Spleen (tissue), 7 donors: ENCODE measurements around the gene LRRC53.

Experiments
- POLR2A ChIP-seq, 3 donors: fragments of 450-650 bp; IDR thresholded peaks; one replicate each; pipeline ENCODE4 v1.5.1; 2017; ENCODE audit warnings: antibody characterized with exemption in 3 of 3, mild to moderate bottlenecking in 1 of 3
- POLR2AphosphoS5 ChIP-seq, 3 donors: sonication (generic); formaldehyde crosslinking; IDR thresholded peaks; one replicate each; pipeline ENCODE4 v1.5.1; 2017; ENCODE audit warnings: antibody characterized with exemption in 3 of 3
- TF ChIP-seq, protein P1 (sequence below), 11 experiments: fragments of 200-600 bp in 7 of 11; fragments of 450-650 bp in 4 of 11; sonication (generic) in 4 of 11; IDR thresholded peaks in 8 of 11; conservative IDR thresholded peaks in 3 of 11; 1 replicate in 7 of 11; 2 replicates in 4 of 11; pipeline versions ENCODE4 v1.4.0 to v1.8.0; 2016 to 2021; ENCODE audit warnings: antibody characterized with exemption in 11 of 11, inconsistent platforms in 4 of 11, mild to moderate bottlenecking in 1 of 11
- donor health status: DM: no; HTN: no; CAD: no; lungs with moderate emphysema.
- donor health status: DM: no; HTN: no; CAD: no.
- donor health status: DM: no; HTN: no; CAD: no.

DNA sequence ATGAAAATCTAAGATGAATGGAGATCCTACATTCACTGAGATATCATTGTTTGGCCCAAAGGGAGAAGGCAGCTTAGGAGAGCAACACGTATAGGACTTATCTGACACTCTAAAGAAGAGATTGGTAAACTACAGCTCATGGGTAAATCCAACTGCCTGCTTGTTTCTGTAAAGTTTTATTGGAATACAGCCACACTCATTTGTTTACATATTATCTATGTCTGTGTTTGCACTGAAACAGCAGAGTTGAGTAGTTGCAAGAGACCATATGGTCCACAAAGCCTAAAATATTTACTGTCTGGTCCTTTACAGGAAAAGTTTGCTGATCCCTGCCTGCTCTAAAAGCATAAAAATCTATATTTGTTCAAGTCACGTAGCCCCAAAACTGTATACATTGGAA, 14.3 kb upstream of the LRRC53 start:
- TF ChIP-seq, protein P1, sequence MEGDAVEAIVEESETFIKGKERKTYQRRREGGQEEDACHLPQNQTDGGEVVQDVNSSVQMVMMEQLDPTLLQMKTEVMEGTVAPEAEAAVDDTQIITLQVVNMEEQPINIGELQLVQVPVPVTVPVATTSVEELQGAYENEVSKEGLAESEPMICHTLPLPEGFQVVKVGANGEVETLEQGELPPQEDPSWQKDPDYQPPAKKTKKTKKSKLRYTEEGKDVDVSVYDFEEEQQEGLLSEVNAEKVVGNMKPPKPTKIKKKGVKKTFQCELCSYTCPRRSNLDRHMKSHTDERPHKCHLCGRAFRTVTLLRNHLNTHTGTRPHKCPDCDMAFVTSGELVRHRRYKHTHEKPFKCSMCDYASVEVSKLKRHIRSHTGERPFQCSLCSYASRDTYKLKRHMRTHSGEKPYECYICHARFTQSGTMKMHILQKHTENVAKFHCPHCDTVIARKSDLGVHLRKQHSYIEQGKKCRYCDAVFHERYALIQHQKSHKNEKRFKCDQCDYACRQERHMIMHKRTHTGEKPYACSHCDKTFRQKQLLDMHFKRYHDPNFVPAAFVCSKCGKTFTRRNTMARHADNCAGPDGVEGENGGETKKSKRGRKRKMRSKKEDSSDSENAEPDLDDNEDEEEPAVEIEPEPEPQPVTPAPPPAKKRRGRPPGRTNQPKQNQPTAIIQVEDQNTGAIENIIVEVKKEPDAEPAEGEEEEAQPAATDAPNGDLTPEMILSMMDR (IDR thresholded peaks at IDR 0.05 in 8 of 11, conservative IDR thresholded peaks at IDR 0.05 in 3 of 11): no peak
- TF ChIP-seq POLR2A (IDR thresholded peaks at IDR 0.05): no peak
- no peak for TF ChIP-seq POLR2AphosphoS5 (IDR thresholded peaks at IDR 0.05)
